ENCODE results near the gene DLX6.

Gene DLX6

GRCh38 chr7:96976106-96976505 is 29.2 kb upstream of the DLX6 start:
- no peak overlapping the region for H3K4me3 ChIP-seq (ENCODE audit: low read depth, low read length)
- no peak for DNase-seq (ENCODE audit: low read depth)
- no peak for TF ChIP-seq CTCF (IDR thresholded peaks at IDR 0.05; ENCODE audit: low read depth, low read length, missing control alignments)

- no peak overlapping the region for H3K4me3 ChIP-seq (ENCODE audit: low read depth, low read length)
- no peak for TF ChIP-seq CTCF (IDR thresholded peaks at IDR 0.05; ENCODE audit: low read depth, low read length, missing control alignments)
- DNase-seq (ENCODE audit: low read depth) = no peak
These were observed 27.9 kb upstream of the DLX6 start for GRCh38 chr7:96977445-96977844.

GRCh38 chr7:96979551-96980276 is 25.6 kb upstream of the DLX6 start:
- TF ChIP-seq CTCF (IDR thresholded peaks at IDR 0.05; ENCODE audit: low read depth, low read length, missing control alignments) = no peak
- DNase-seq (ENCODE audit: low read depth) = no peak
- no peak overlapping the region for H3K4me3 ChIP-seq (ENCODE audit: low read depth, low read length)

GRCh38 chr7:96982586-96982985 is 22.8 kb upstream of the DLX6 start:
- TF ChIP-seq CTCF (IDR thresholded peaks at IDR 0.05; ENCODE audit: low read depth, low read length, missing control alignments) = no peak
- H3K4me3 ChIP-seq (ENCODE audit: low read depth, low read length) = no peak overlapping the region
- no peak for DNase-seq (ENCODE audit: low read depth)

- no peak overlapping the region for H3K4me3 ChIP-seq (ENCODE audit: low read depth, low read length)
- no peak for TF ChIP-seq CTCF (IDR thresholded peaks at IDR 0.05; ENCODE audit: low read depth, low read length, missing control alignments)
- no peak for DNase-seq (ENCODE audit: low read depth)
These were observed 19.4 kb upstream of the DLX6 start for GRCh38 chr7:96985992-96986391.

GRCh38 chr7:96986901-96987300 is 18.5 kb upstream of the DLX6 start:
- no peak overlapping the region for H3K4me3 ChIP-seq (ENCODE audit: low read depth, low read length)
- TF ChIP-seq CTCF (IDR thresholded peaks at IDR 0.05; ENCODE audit: low read depth, low read length, missing control alignments) = no peak
- no peak for DNase-seq (ENCODE audit: low read depth)

- TF ChIP-seq CTCF (IDR thresholded peaks at IDR 0.05; ENCODE audit: low read depth, low read length, missing control alignments) = no peak
- no peak overlapping the region for H3K4me3 ChIP-seq (ENCODE audit: low read depth, low read length)
- no peak for DNase-seq (ENCODE audit: low read depth)
These were observed 17.6 kb upstream of the DLX6 start for GRCh38 chr7:96987719-96988118.
